GM10266 (cell line): ENCODE data around the gene DEPDC7.

Experiments
- DNase-seq: peaks from one replicate; pipeline ENCODE4 v3.0.0; 2012; ENCODE audit errors: extremely low spot score
- CTCF ChIP-seq: IDR thresholded peaks from 2 replicates; pipeline ENCODE4 v1.5.1; 2012; ENCODE audit warnings: mild to moderate bottlenecking, low read depth; ENCODE audit not compliant: control insufficient read depth, insufficient read depth; ENCODE audit errors: missing control alignments

The DEPDC7 gene

GRCh38 chr11:33035011-33035410 lies 19.3 kb downstream of the DEPDC7 start:
- TF ChIP-seq CTCF = no peak
- DNase-seq = no peak

GRCh38 chr11:33039274-33040032 lies 23.8 kb downstream of the DEPDC7 start, which contains the start of gene TCP11L1:
Gene TCP11L1, plus strand, starts transcription at chr11:33039572. Its CDS starts 4,202 bp downstream, at chr11:33043774.
- peak; percentile 88 for DNase-seq
- peak; percentile 2 for TF ChIP-seq CTCF

- no peak for TF ChIP-seq CTCF
- DNase-seq = peak; percentile 73
Measured at GRCh38 chr11:33040033-33040861, 24.6 kb downstream of the DEPDC7 start.

- DNase-seq = peak; percentile 30
- no peak for TF ChIP-seq CTCF
Measured at GRCh38 chr11:33040862-33041453, 25.3 kb downstream of the DEPDC7 start.

- no peak for DNase-seq
- TF ChIP-seq CTCF = no peak
Measured at GRCh38 chr11:33043221-33043830, 27.6 kb downstream of the DEPDC7 start.

- DNase-seq = no peak
- no peak for TF ChIP-seq CTCF
Measured at GRCh38 chr11:33044285-33044756, 28.6 kb downstream of the DEPDC7 start.
